Stimulated activated CD8-positive, alpha-beta memory T cell treated with anti-CD3 and anti-CD28 coated beads, Interleukin-2, amount 100 ng/mL, for 1 hour (primary cell): ENCODE results near the gene CCDC150.
"Not testable (repeated sequence)": the region's sequence is repeated elsewhere in the genome, so short reads cannot be mapped to it uniquely, and the experiment has no call there.

Source experiments
- DNase-seq, 2 donors: peaks; one replicate each; pipeline ENCODE4 v3.0.0-alpha.2; 2020; ENCODE audit warnings: low read depth in 2 of 2

Gene CCDC150

DNA sequence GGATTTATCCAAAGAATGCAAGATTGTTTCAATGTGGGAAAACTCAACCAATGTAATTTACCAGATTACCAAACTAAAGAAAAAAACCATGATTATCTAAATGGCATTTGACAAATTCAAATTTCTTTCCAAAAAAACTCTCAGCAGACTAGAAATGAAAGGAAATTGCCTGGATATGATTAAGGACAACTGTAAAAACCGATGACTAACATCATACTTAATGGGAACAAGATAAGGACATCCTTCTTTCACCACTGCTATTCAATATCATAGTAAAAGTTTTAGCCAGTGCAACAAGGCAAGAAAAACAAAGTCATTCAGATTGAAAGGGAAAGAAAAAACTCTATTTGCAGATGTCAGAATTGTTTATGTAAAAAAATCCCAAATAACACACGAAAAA, 4.4 kb upstream of the CCDC150 start:
- DNase-seq = no peak

DNA sequence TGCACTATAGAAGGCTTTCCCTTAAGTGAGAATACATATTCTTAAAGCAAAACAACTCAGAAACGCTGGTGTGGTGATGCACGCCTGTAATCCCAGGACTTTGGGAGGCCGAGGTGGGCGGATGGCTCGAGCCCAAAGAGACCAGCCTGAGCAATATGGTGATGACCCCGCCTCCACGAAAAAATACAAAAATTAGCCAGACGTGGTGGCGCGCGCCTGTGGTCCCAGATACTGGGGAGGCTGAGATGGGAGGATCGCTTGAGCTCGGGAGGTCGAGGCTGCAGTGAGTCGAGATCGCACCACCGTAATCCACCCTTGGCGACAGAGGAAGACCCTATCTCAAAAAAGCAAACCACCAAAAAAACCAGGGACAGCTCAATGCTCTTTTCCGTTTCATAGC, 750 bp upstream of the CCDC150 start:
- no peak for DNase-seq

DNA sequence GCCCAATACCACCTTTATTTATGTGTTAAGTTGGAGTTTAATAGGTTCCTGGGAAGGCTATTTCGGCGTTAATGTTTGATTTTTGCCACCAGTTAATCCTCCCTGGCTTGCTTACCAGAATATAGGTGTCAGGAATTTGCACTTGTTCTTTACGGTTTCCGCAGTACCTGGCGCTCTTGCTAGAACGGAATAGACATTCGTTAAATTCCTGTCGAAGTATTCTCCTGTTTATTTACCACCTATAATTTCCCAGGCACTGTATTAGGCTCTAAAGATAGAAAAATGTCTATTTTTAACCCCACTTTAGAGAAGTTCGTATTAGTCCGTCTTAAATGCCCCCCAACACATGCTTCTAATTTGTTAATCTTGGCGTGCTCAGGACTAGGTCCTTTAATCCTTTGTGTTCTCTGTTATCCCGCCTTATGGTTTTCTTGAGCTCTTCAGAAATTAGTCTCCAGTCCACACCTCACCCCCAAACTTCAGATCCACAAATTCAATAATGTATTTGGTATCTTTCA, 575 bp downstream of the CCDC150 start:
- no peak for DNase-seq

DNA sequence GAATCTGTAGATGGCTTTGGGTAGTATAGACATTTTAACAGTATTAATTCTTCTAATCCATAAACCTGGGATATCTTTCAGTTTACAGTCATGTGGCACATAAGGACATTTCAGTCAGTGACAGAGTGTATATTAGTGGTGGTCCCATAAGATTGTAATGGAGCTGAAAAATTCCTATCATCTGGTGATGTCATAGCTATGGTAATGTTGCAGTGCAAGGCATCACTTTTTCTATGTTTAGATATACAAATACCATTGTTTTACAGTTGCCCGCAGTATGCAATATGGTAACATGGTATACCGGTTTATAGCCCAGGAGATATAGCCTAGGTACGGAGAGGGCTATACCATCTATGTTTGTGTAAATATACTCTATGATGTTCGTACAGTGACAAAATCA, 9.7 kb downstream of the CCDC150 start:
- no peak for DNase-seq

DNA sequence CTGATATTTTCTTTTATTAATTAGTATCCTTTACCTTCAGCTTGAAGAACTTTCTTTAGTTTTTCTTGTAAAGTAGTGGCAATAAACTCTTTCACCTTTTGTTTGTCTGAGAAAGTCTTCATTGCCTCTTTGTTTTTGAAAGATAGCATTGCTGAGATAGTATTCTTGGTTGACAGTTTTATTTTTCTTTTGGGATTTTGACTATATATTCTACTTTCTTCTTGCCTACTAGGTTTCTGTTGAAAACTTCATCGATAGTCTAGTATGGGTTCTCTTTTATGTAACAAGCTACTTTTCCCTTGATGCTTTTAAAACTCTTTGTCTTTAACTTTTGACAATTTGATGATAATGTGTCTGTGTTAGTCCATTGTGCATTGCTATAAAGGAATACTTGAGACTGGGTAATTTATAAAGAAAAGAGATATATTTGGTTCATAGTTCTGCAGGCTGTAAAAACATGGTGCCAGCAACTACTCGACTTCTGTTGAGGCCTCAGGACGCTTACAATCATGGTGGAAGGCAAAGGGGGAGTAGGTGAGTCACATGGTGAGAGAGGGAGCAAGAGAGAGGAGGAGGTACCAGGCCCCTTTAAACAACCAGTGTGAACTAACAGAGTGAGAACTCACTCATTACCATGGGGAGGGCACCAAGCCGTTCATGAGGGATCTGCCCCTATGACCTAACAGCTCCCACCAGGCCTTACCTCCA, 12.0 kb downstream of the CCDC150 start:
- no peak for DNase-seq

DNA sequence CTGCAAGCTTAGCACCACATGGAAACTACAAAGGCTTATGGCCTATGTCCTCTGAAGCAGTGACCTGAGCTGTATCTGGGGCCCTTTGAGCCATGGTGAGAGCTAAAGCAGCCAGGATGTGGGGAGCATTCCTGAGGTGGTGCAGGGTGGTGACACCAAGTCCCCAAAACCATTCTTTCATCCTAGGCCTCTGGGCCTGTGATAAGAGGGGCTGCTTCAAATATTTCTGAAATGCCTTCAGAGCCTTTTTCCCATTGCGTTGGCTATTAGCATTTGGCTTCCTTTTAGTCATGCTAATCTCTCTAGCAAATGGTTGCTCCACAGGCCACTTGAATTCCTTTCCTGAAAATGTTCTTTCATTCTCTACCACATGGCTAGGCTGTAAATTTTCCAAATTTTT, 13.4 kb downstream of the CCDC150 start:
- no peak for DNase-seq

DNA sequence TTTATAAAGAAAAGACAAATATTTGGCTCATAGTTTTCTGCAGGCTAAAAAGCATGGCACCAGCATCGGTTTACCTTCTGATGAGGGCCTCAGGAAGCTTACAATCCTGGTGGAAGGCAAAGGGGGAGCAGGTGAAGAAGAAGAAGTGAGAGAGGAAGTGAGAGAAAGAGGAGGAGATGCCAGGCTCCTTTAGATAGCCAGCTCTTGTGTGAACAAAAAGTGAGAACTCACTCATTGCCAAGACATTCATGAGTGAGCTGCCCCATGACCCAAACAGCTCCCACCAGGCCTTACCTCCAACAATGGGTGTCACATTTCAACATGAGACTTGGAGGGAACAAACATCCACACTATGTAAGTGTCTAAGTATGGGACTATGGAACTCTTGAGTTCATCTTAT, 14.3 kb downstream of the CCDC150 start:
- DNase-seq = no peak

DNA sequence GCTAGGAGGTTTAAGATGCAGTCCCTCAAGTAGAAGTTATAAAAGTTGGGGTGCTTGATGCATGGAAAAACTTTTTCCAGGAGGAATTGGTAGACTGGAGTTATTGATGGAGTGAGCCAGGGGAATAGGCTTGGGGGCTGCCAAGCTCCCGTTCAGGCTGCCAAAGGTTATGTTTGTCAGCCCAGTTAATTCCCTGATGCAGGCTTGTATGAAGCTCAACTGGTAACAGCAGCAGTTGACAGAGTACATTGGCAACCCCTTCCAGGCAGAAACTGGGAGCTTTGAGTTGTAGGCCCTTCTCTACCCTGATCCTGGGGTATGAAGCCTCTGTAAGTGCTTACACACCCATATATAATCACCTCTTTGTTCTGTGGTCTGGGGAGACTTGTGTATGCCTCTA, 16.2 kb downstream of the CCDC150 start:
- DNase-seq = no peak

DNA sequence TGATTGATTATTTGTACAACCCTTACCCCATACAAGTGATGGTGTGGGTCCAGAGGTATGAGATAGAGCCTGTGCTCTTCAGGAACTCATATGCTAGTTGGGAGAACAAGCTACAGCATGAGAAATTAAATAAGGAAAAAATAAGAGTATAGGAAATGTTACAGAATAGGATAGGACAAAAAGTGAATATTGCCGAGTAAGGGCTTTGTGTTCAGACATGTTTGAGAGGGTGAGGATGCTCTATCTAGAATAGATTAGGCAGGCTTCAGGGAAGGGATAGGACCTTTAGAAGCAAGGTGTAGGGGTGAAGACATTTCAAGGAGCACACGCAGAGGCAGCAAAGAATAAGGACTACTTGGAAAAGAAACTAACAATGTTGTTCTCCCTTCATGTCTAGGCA, 17.8 kb downstream of the CCDC150 start:
- DNase-seq = no peak

DNA sequence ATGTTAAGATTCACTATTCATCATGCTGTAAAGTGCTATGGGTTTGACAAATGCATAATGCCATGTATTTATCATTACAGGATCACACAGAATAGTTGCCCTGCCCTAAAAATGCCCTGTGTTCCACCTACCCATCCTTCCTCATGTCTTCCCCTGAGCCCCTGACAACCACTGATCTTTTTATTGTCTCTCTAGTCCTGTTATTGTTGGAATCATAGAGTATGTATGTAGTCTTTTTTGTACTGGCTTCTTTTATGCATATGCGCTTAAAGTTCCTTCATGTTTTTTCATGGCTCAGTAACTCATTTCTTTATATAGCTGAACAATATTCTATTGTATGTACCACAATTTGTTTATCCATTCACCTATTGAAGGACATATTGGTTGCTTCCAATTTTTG, 20.3 kb downstream of the CCDC150 start:
- DNase-seq = no peak

DNA sequence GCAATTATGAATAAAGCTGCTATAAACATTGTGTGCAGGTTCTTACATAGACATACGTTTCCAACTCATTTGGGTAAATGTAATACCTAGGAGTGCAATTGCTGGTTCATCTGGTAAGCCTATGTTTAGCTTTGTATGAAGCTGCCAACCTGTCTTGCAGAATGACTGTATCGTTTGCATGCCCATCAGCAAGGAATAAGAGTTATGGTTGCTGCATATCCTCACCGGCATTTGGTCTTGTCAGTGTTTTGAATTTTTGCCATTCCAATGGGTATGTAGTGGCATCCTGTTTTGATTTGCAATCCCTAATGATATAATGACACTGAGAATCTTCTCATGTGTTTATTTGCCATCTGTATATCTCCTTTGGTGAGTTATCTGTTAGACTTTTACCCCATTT, 20.7 kb downstream of the CCDC150 start:
- no peak for DNase-seq

DNA sequence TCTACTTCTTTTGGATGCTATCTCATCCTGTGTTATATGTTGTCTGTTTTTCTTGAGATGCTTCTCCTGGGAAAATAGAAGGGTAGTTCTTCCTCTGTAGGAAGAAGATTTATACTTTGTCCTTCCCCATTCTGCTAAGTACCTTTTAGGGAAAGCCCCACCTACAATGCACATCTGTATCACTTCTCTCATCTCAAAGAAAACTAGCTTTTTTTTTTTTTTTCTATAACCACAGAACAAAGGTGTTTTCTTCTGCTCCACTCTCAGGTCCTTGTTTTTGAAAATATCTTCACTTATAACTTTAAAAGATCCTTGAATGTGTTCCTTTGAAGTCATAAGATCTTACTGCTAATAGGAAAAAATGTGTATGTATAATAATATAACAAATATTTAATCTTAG, 30.8 kb downstream of the CCDC150 start:
- no peak for DNase-seq

DNA sequence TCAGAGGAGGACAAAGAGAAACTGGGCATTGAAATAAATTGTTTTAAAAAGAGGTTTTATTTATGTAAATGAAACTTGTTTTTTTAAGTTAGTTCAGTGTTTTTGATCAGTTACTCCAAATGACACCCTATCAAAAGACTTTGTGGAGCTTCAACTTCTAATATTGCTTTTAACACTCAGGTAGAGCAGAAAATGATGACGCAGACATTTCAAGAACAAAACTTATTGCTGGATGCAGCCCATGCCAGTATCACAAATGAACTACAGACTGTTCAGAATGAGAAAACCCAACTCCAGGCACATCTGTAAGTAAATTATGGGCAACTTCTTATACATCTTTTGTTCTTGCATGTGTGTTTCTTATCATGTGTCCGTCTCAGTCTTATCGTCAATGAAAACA, 36.4 kb downstream of the CCDC150 start:
- DNase-seq = no peak

DNA sequence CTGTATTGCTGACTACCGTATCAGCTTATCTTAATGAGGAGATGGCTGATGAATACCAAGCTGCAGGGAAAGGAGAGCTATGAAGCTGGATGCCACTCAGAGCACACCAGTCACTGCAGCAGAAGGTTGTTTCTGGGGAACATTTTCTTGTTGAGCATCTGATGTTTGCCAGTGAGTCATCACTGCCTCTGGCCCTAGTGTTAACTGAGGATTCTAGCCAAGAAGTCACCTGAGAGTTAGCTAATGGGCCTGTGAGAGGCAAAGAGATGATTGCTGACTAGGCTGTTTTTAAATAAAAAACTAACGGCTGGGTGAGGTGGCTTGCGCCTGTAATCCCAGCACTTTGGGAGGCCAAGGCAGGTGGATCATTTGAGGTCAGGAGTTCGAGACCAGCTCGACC, 37.9 kb downstream of the CCDC150 start:
- DNase-seq = no peak

DNA sequence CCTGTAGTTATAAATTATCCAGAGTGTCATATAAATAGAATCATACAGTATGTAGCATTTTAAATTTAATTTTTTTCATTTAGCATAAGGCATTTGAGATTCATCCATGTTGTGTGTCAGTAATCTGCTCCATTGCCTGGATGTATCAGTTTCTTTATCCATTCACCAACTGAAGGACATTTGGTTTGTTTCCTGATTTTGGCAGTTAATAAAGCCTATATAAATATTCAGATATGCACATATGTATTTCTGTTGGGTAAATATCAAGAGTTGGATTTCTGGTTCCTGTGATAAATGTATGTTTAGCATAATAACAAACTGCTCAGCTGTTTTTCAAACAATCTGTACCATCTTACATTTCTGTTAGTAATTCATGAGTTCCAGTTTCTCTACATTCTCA, 39.9 kb downstream of the CCDC150 start:
- no peak for DNase-seq

DNA sequence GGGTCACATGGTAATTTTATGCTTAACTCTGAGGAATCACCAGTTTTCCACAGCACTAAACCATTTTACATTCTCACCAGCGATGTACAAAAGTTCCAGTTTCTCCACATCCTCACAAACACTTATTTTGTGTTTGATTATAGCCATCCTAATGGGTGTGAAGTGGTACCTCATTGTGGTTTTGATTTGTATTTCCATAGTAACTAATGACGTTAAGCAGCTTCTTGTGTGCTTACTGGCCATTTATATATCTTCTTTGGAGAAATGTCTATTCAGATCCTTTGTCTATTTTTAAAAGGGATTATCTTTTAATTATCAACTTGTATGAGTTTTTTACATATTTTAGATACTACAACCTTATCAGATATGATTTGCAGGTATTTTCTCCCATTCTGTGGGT, 42.0 kb downstream of the CCDC150 start:
- no peak for DNase-seq

DNA sequence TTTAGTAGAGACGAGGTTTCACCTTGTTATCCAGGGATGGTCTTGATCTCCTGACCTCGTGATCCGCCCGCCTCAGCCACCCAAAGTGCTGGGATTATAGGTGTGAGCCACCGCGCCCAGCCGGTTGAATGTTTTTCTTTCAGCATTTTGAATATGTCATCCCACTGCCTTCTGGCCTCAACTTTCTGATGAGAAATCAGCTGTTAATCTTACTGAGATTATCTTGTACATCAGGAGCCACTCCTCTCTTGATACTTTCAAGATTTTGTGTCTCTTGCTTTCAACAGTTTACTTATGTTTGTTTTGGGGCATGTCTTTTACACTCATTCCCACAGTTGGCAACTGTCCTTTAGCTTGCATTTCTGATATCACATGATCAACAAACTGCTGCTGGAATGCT, 46.3 kb downstream of the CCDC150 start:
- DNase-seq = no peak

DNA sequence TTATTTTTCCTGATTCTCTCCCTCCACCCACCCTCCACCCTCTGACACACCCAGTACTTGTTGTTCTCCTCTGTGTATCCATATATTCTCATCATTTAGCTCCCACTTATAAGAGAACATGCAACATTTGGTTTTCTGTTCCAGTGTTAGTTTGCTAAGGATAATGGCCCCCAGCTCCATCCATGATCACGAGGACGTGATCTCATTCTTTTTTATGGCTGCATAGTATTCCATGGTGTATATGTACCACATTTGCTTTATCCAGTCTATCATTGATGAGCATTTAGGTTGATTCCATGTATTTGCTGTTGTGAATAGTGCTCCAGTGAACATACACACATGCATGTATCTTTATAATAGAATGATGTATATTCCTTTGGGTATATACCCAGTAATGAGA, 47.2 kb downstream of the CCDC150 start:
- not testable (repeated sequence) for DNase-seq

DNA sequence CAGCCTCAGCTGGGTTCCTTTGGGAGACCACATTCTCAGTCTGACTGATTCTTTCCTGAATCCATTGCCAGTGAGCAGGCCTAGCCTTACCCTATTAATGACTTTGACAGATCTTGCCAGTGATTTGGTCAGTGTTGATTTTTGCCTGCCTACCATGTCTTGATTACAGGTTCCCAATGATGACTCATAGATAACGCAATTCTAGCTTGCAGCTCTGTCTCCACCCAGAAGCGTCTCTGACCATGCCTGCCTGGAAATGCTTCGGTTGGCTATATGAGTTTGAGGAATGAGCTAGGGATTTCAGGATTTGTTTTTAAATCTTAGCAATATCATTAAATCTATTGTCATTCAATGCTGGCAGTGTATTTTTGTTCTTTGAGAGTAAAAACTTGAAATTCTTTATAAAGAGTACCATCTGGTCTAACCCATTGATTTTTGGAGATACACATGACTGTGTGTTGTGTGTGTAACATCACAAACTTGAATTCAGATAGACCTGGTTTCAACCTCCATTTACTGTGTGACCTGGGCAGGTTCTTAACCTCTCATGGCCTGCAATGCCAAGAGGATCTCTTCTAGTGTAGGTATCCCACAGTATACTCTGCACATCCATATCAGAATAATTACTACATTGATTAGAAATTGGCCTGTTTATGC, 57.0 kb downstream of the CCDC150 start:
- DNase-seq = no peak

DNA sequence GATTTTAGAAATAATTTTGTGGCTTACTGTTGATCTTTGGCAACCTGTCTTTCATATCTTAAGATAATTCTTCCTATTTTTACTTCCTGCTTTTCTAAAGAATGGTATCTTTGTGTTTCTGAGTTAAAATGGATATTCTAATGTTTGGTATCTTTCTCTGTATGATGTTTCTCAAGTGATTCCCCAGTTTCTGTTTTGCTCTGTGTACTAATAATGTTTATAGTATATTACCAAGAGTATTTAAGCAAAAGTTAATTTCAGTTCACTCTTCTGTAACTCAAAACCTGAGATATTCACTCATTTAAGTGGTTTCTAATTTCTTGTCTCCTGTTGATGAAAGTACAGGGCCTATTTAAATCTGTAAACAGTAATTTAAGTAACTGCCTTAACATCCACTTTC, 58.3 kb downstream of the CCDC150 start:
- DNase-seq = no peak

DNA sequence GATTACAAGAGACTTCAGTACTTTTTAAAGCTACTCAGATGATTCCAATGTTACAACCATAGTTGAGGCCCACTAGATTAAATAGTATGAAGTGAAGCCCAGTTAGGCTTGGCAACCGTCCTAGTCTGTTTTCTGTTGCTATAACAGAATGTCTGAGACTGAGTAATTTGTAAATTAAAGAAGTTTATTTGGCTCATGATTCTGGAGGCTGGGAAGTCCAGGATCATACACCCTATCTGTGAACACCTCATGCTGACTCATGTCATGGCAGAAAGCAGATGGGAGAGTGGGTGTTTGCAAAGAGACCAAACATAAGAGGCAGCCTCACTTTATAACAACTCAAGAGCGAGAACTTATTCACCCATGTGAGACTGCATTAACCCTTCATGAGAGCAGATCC, 63.1 kb downstream of the CCDC150 start:
- DNase-seq = no peak

DNA sequence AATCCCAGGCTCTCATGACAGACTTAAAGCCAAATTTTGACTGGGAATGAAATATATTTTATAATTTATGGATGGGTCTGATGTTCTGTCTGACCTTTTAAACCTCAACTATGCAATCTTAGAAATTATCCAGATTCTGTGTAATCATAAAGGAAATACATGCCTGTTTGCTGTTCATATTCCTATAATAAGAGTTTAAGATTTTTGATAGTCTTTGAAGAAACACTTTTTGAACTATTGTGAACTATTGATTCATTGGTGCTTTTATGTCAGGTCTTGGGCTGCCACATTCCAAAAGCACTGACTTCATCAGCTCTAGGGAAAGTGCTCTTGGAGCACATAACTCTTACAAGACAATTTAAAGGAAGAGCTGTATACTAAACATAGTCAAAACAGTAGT, 64.2 kb downstream of the CCDC150 start:
- DNase-seq = no peak

DNA sequence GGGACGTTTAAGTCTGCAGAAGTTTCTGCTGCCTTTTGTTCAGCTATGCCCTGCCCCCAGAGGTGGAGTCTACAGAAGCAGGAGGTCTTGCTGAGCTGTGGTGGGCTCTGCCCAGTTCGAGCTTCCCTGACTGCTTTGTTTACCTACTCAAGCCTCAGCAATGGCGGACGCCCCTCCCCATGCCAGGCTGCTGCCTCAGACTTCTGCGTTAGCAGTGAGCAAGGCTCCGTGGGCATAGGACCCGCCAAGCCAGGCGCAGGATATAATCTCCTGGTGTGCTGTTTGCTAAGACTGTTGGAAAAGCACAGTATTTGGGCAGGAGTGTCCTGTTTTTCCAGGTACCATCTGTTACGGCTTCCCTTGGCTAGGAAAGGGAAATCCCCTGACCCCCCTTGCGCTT, 70.5 kb downstream of the CCDC150 start:
- not testable (repeated sequence) for DNase-seq

DNA sequence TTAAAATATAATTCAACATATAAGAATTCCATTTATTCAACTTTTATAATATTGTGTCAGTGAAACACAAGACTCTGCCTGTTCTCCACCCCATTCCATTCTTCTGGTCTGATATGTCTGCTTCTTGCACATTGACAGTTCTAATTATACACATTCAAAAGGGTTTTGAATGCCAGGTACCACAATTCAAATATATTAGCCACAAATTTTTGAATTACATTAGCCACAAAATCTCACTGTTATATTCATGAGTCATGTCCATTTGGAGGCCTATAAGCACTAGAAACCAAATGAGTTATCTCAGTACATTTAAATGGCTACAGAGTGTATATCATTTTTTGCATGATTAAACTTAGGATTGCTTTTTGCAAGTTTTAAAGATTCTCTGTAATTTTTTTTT, 72.1 kb downstream of the CCDC150 start:
- no peak for DNase-seq
